SK-N-SH treated with all-trans-retinoic acid at 6 μM for 48 hours (cell line): ENCODE results near the gene TMIE.

Experiments used
- ESRRG ChIP-seq: fragments of 250-450 bp; sonication (Bioruptor Pico); IDR thresholded peaks from 2 replicates; pipeline ENCODE4 v1.6.1; 2021; ENCODE audit warnings: mild to moderate bottlenecking
- TCF4 ChIP-seq: fragments of 250-450 bp; sonication (Bioruptor Pico); IDR thresholded peaks from 2 replicates; pipeline ENCODE4 v1.8.0; 2021; ENCODE audit warnings: mild to moderate bottlenecking, moderate library complexity, borderline replicate concordance
- ZFP30 ChIP-seq: fragments of 450-650 bp; formaldehyde crosslinking; IDR thresholded peaks from 2 replicates; pipeline ENCODE4 v1.5.0; 2022; ENCODE audit warnings: mild to moderate bottlenecking, moderate library complexity
- TF ChIP-seq, protein P1 (sequence below): fragments of 250-450 bp; sonication (Bioruptor Pico); IDR thresholded peaks from 2 replicates; pipeline ENCODE4 v1.8.0; 2021; ENCODE audit warnings: low read depth, mild to moderate bottlenecking, moderate library complexity, borderline replicate concordance

DNA sequence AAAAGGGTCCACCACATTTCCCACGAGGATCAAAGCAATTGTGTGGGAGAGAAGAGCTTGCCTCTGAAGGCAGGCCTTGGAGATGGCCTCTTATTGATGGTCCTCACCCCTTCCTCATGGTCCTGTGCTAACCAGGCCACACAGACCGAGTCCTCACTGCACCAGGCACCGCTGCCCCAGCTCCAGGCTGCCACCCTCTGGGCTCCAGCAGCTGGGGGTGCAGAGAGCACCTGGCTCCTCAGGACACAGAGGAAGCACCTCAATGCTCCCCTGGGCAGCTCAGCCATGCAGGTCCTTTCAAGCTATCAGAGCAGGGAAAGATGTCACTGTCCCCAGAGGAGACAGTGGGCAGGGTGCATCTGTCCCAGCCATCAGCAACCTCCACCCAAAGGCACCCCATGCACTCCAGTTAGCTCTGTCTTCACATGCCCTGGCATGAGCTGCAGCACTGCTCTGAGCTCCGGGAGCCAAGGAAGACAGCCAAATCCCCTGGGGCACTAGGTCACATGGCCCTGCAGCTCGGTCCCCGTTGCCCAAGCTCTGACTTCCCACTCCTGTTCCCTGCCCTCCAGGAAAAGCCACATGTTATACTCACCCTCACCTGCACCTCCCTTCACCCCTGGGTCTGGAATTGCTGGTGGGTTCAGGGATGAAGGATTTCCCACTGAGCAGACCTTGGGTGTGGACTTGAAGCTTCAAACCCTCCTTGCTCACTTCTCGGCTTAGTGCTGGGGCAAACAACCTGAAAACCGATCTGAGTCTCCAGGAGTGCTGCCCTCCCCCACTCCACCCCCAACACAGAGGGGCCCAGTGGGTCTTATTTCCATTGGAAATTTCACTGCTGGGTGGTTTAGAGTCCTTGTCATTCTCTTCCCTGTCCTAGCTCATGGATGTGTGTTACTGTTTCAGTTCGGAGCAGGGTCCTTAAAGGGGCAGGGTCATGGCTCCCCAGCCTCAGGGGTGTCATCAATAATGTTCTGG, 40.4 kb upstream of the TMIE start:
- TF ChIP-seq ZFP30 (CRISPR knock-in tag) (no peak), ESRRG (no peak), TCF4 (CRISPR knock-in tag) (no peak)
- TF ChIP-seq, protein P1, sequence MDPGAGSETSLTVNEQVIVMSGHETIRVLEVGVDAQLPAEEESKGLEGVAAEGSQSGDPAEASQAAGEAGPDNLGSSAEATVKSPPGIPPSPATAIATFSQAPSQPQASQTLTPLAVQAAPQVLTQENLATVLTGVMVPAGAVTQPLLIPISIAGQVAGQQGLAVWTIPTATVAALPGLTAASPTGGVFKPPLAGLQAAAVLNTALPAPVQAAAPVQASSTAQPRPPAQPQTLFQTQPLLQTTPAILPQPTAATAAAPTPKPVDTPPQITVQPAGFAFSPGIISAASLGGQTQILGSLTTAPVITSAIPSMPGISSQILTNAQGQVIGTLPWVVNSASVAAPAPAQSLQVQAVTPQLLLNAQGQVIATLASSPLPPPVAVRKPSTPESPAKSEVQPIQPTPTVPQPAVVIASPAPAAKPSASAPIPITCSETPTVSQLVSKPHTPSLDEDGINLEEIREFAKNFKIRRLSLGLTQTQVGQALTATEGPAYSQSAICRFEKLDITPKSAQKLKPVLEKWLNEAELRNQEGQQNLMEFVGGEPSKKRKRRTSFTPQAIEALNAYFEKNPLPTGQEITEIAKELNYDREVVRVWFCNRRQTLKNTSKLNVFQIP (CRISPR knock-in tag): no peak
